HG03354 (cell line): ENCODE results near the gene SLC8A1.

Source experiments
- ATAC-seq: cut with Tn5 transposase; IDR thresholded peaks from one replicate; pipeline ENCODE4 v1.9.1; 2021; ENCODE audit warnings: mild to moderate bottlenecking; ENCODE audit not compliant: unreplicated experiment, poor library complexity, severe bottlenecking

SLC8A1 gene

GRCh38 chr2:40363631-40364030, 88.3 kb downstream of the SLC8A1 start:
- no peak for ATAC-seq

- no peak for ATAC-seq
These were observed 88.7 kb downstream of the SLC8A1 start for GRCh38 chr2:40363231-40363630.

GRCh38 chr2:40361478-40361877, 90.4 kb downstream of the SLC8A1 start:
- no peak for ATAC-seq

GRCh38 chr2:40360652-40361051, 91.2 kb downstream of the SLC8A1 start:
- ATAC-seq: no peak

- ATAC-seq: no peak
These were observed 92.1 kb downstream of the SLC8A1 start for GRCh38 chr2:40359811-40360210.

- ATAC-seq: no peak
These were observed 93.1 kb downstream of the SLC8A1 start for GRCh38 chr2:40358783-40359182.

GRCh38 chr2:40357667-40358066, 94.2 kb downstream of the SLC8A1 start:
- ATAC-seq: no peak

- ATAC-seq: no peak
These were observed 96.4 kb downstream of the SLC8A1 start for GRCh38 chr2:40355451-40355850.

- ATAC-seq: no peak
These were observed 98.7 kb downstream of the SLC8A1 start for GRCh38 chr2:40353231-40353630.

- no peak for ATAC-seq
These were observed 99.2 kb downstream of the SLC8A1 start for GRCh38 chr2:40352703-40353099.

GRCh38 chr2:40352041-40352702, 99.7 kb downstream of the SLC8A1 start:
- no peak for ATAC-seq

- no peak for ATAC-seq
These were observed 103.2 kb downstream of the SLC8A1 start for GRCh38 chr2:40348665-40349064.

GRCh38 chr2:40348038-40348437, 103.9 kb downstream of the SLC8A1 start:
- no peak for ATAC-seq

GRCh38 chr2:40346535-40347354, 105.1 kb downstream of the SLC8A1 start:
- peak; percentile 41 for ATAC-seq

- no peak for ATAC-seq
These were observed 107.5 kb downstream of the SLC8A1 start for GRCh38 chr2:40344364-40344763.

- no peak for ATAC-seq
These were observed 108.0 kb downstream of the SLC8A1 start for GRCh38 chr2:40343902-40344301.

GRCh38 chr2:40341198-40341597, 110.7 kb downstream of the SLC8A1 start:
- no peak for ATAC-seq

- ATAC-seq: no peak
These were observed 112.9 kb downstream of the SLC8A1 start for GRCh38 chr2:40339026-40339425.

GRCh38 chr2:40332191-40332826, 119.6 kb downstream of the SLC8A1 start:
- no peak for ATAC-seq

GRCh38 chr2:40330096-40330495, 121.8 kb downstream of the SLC8A1 start:
- no peak for ATAC-seq

- no peak for ATAC-seq
These were observed 122.2 kb downstream of the SLC8A1 start for GRCh38 chr2:40329739-40330030.
